Esophagus squamous epithelium (tissue), 4 donors: ENCODE results near the gene LDLRAD3.

ENCODE experiments used
- POLR2A ChIP-seq, 4 donors: fragments of 450-650 bp; IDR thresholded peaks; one replicate each; pipeline ENCODE4 v1.6.1; 2017; ENCODE audit warnings: antibody characterized with exemption in 4 of 4, mild to moderate bottlenecking in 4 of 4, moderate library complexity in 3 of 4
- TF ChIP-seq, protein P1 (sequence below), 6 experiments: fragments of 450-650 bp in 4 of 6; fragments of 200-600 bp in 2 of 6; sonication (generic) in 2 of 6; IDR thresholded peaks; one replicate each; pipeline ENCODE4 v1.5.1; 2016 to 2019; ENCODE audit warnings: antibody characterized with exemption in 6 of 6, mild to moderate bottlenecking in 4 of 6, moderate library complexity in 4 of 6

DNA sequence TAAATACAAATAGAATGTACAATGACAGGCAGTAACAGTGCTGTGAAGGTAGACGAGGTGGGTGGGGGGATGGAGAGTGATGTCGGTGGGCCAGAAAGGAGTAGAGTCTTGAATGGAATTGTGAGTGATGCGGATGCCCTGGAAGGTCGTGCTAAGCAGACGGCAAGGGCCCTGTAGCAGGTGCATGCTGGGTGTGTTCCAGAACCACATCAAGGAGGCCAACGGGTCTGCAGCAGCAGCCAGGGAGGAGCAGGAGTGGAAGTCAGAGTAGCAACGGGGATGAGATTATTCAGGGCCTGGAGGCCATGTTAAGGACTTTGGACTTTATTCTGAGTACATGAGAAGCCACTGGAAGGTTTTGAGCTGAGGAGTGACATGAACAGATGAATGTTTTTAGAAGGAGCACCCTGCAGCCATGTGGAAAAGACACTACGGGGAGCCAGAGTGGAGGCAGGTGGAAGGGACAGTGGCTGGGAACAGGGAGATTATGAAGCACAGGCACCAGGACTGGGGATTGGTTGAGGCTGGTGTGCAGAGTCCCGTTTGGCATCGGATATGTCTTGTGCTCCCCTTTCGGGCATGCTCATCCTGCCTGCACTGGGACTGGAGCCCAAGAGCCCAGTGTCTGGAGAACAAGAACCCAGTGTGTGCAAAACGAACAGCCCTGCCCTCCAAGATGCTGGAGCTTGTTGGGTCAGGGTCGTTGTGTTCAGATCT, 271.3 kb downstream of the LDLRAD3 start:
- no peak for TF ChIP-seq POLR2A (IDR thresholded peaks at IDR 0.05)
- TF ChIP-seq, protein P1, sequence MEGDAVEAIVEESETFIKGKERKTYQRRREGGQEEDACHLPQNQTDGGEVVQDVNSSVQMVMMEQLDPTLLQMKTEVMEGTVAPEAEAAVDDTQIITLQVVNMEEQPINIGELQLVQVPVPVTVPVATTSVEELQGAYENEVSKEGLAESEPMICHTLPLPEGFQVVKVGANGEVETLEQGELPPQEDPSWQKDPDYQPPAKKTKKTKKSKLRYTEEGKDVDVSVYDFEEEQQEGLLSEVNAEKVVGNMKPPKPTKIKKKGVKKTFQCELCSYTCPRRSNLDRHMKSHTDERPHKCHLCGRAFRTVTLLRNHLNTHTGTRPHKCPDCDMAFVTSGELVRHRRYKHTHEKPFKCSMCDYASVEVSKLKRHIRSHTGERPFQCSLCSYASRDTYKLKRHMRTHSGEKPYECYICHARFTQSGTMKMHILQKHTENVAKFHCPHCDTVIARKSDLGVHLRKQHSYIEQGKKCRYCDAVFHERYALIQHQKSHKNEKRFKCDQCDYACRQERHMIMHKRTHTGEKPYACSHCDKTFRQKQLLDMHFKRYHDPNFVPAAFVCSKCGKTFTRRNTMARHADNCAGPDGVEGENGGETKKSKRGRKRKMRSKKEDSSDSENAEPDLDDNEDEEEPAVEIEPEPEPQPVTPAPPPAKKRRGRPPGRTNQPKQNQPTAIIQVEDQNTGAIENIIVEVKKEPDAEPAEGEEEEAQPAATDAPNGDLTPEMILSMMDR (IDR thresholded peaks at IDR 0.05): no peak
